ENCODE results near the gene SLC6A16.
"Not testable (repeated sequence)": the region's sequence is repeated elsewhere in the genome, so short reads cannot be mapped to it uniquely, and the experiment has no call there.

SLC6A16 gene

DNA sequence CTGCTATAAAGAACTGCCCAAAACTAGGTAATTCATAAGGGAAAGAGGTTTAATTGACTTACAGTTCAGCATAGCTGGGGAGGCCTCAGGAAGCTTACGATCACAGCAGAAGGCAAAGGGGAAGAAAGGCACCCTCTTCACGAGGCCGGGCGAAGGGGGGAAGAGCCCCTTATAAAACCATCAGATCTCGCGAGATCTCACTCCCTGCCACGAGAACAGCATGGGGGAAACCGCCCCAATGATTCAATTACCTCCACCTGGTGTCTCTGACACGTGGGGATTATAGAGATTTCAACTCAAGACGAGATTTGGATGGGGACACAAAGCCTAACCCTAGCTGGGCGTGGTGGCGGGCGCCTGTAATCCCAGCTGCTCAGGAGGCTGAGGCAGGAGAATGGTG is 42.8 kb downstream of the SLC6A16 start:
- Histone ChIP-seq H3K9me3 (ENCODE audit: control insufficient read depth, low read length) (no peaks in the 10 kb centered on the region), H3K4me3 (ENCODE audit: low read length) (no peak overlapping the region), H3K9ac (ENCODE audit: low read length) (no peak overlapping the region), H3K4me1 (ENCODE audit: control insufficient read depth, insufficient read depth, low read length) (no peaks in the 10 kb centered on the region), H3K36me3 (ENCODE audit: control insufficient read depth, insufficient read depth, low read length) (no peaks in the 10 kb centered on the region), H3K27me3 (ENCODE audit: control insufficient read depth, insufficient read depth, low read length) (peaks cover 4% of the 10 kb centered on the region)

DNA sequence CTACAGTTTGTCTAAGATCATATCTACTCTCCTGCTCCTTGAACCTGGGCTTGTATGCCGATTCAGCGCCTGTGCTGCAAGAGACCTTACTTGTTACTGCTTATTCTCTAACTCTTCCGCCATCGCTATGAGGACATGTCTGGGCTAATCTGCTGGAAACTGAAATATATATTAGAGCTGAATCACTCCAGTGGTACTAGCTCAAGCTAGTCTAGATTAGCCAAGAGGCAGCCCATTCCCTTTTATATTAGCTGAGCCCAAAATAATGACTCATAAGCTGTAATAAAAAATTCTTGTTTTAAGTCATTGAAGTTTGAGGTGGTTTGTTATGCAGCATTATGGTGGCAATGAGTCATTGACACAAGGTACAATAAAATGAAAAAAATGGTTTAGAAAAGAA is 52.8 kb downstream of the SLC6A16 start:
- H3K9ac ChIP-seq (ENCODE audit: low read length) = no peak overlapping the region
- no peaks in the 10 kb centered on the region for H3K4me1 ChIP-seq (ENCODE audit: control insufficient read depth, insufficient read depth, low read length)
- no peaks in the 10 kb centered on the region for H3K9me3 ChIP-seq (ENCODE audit: control insufficient read depth, low read length)
- H3K36me3 ChIP-seq (ENCODE audit: control insufficient read depth, insufficient read depth, low read length) = no peaks in the 10 kb centered on the region
- H3K4me3 ChIP-seq (ENCODE audit: low read length) = no peak overlapping the region
- H3K27me3 ChIP-seq (ENCODE audit: control insufficient read depth, insufficient read depth, low read length) = no peaks in the 10 kb centered on the region

DNA sequence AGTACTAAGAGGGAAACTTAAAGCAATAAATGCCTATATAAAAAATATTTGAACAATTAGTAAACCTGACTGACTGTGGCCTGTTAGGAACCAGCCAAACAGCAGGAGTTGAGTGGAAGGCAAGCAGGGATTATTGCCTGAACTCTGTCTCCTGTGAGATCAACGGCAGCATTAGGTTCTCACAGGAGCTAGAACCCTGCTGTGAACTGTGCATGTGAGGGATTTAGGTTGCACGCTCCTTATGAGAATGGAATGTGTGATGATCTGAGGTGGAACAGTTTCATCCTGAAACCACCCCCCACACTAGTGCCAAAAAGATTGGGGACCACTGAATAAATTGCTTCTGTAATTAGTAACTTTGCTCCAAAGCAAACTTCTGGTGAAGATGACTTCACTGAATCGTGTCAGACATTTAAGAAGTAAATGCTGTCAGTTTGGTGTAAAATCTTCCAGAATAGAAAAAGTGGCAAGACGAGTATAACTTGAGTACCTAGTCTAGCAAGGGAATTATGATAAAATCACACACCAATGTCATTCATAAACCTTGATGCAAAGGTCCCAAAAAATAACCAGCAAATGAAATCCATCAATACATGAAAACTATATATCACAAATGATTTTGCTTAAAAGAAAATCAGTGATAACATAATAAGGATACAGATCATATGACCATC is 53.8 kb downstream of the SLC6A16 start:
- no peak overlapping the region for H3K9ac ChIP-seq (ENCODE audit: low read length)
- no peaks in the 10 kb centered on the region for H3K27me3 ChIP-seq (ENCODE audit: control insufficient read depth, insufficient read depth, low read length)
- H3K9me3 ChIP-seq (ENCODE audit: control insufficient read depth, low read length) = no peaks in the 10 kb centered on the region
- no peaks in the 10 kb centered on the region for H3K36me3 ChIP-seq (ENCODE audit: control insufficient read depth, insufficient read depth, low read length)
- H3K4me1 ChIP-seq (ENCODE audit: control insufficient read depth, insufficient read depth, low read length) = no peaks in the 10 kb centered on the region
- H3K4me3 ChIP-seq (ENCODE audit: low read length) = no peak overlapping the region

DNA sequence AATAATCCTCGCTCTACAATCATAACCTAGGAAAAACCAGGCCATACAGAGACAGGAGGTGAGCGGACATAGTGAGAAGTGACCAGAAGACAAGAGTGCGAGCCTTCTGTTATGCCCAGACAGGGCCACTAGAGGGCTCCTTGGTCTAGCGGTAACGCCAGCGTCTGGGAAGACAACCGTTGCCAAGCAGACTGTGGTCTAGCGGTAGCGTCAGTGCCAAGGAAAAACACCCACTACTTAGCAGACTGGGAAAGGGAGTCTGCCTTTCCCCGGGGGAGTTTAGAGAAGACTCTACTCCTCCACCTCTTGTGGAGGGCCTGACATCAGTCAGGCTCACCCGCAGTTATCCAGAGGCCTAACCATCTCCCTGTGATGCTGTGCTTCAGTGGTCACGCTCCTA is 58.6 kb downstream of the SLC6A16 start:
- H3K9me3 ChIP-seq (ENCODE audit: control insufficient read depth, low read length); H3K4me3 ChIP-seq (ENCODE audit: low read length); H3K27me3 ChIP-seq (ENCODE audit: control insufficient read depth, insufficient read depth, low read length); H3K4me1 ChIP-seq (ENCODE audit: control insufficient read depth, insufficient read depth, low read length); H3K36me3 ChIP-seq (ENCODE audit: control insufficient read depth, insufficient read depth, low read length); H3K9ac ChIP-seq (ENCODE audit: low read length): not testable (repeated sequence)

DNA sequence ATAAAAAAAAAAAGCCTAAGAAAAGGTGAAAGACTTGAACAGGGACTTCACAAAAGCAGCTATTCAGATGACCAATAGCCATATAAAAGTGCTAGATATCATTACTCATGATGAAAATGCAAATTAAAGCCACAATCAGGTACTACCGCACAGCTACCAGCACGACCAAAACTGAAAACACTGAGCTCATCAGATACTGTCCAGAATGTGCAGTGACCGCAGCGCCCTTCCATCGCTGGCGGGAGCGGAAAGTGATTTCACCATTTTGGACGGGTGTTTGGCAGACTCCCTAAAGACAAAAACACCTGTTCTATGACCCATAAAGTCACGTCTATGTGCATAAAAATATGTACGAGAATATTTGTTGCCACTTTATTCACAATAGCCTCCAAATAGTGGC is 60.7 kb downstream of the SLC6A16 start:
- Histone ChIP-seq H3K4me1 (ENCODE audit: control insufficient read depth, insufficient read depth, low read length) (no peaks in the 10 kb centered on the region), H3K36me3 (ENCODE audit: control insufficient read depth, insufficient read depth, low read length) (no peaks in the 10 kb centered on the region), H3K9ac (ENCODE audit: low read length) (no peak overlapping the region), H3K4me3 (ENCODE audit: low read length) (no peak overlapping the region), H3K9me3 (ENCODE audit: control insufficient read depth, low read length) (no peaks in the 10 kb centered on the region), H3K27me3 (ENCODE audit: control insufficient read depth, insufficient read depth, low read length) (no peaks in the 10 kb centered on the region)

DNA sequence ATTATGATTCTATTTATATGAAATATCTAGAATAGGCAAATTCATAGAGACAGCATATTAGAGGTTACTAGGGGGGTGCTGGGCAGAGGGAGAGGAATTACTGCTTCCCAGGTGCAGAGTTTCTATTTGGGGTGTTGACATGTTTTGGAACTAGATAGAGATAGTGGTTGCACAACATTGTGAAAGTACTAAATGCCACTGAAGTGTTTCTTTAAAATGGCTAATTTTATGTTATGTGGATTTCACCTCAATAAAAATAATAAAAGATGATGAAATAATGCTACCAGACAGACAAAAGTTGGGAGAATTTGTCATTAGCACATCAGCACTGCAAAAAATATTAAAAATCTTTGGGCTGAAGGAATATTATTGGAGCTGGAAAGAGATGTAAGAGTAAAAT is 63.4 kb downstream of the SLC6A16 start:
- Histone ChIP-seq H3K4me1 (ENCODE audit: control insufficient read depth, insufficient read depth, low read length) (no peaks in the 10 kb centered on the region), H3K9me3 (ENCODE audit: control insufficient read depth, low read length) (peaks cover 7% of the 10 kb centered on the region), H3K4me3 (ENCODE audit: low read length) (no peak overlapping the region), H3K9ac (ENCODE audit: low read length) (no peak overlapping the region), H3K27me3 (ENCODE audit: control insufficient read depth, insufficient read depth, low read length) (no peaks in the 10 kb centered on the region), H3K36me3 (ENCODE audit: control insufficient read depth, insufficient read depth, low read length) (no peaks in the 10 kb centered on the region)

DNA sequence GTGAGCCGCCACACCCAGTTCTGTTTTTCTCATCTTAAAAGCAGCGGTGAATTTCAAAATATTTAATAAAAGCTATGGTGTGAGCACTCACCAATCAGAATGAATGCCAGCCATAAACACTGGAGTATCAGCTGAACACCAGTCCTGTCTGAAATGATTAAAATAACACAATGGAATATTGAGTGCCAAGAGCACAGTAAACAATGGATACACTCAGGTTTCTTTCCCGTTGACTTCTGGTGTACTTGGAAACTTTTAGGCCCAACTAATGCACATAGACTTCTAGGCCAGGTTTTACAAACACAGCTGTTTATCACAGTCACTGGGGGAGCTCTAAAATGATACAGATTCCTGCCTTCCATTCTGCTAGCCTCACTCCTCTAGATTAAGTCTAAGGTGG is 68.3 kb downstream of the SLC6A16 start:
- Histone ChIP-seq H3K9me3 (ENCODE audit: control insufficient read depth, low read length) (peaks cover 7% of the 10 kb centered on the region), H3K27me3 (ENCODE audit: control insufficient read depth, insufficient read depth, low read length) (no peaks in the 10 kb centered on the region), H3K4me3 (ENCODE audit: low read length) (no peak overlapping the region), H3K9ac (ENCODE audit: low read length) (no peak overlapping the region), H3K36me3 (ENCODE audit: control insufficient read depth, insufficient read depth, low read length) (no peaks in the 10 kb centered on the region), H3K4me1 (ENCODE audit: control insufficient read depth, insufficient read depth, low read length) (no peaks in the 10 kb centered on the region)

DNA sequence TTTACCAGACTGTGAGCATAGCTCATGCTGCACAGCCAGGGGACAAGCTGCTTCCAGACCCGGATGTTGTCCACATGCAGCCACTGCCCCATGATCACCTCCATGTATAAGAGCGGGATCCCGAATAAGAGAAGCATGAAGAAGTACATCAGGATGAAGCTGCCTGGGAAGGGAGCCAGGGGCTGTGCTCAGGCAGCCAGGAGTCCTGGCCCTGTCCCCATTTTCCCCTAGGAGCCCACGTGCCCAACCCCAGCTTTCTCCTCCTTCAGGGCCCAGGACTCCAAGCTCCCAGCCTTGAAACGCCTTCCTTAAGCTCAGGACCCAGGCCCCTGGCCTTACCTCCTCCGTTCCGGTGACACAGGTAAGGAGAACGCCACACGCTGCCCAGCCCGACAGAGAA is 69.3 kb downstream of the SLC6A16 start:
- Histone ChIP-seq H3K9ac (ENCODE audit: low read length) (no peak overlapping the region), H3K9me3 (ENCODE audit: control insufficient read depth, low read length) (peaks cover 7% of the 10 kb centered on the region), H3K4me1 (ENCODE audit: control insufficient read depth, insufficient read depth, low read length) (no peaks in the 10 kb centered on the region), H3K36me3 (ENCODE audit: control insufficient read depth, insufficient read depth, low read length) (no peaks in the 10 kb centered on the region), H3K27me3 (ENCODE audit: control insufficient read depth, insufficient read depth, low read length) (no peaks in the 10 kb centered on the region), H3K4me3 (ENCODE audit: low read length) (no peak overlapping the region)

DNA sequence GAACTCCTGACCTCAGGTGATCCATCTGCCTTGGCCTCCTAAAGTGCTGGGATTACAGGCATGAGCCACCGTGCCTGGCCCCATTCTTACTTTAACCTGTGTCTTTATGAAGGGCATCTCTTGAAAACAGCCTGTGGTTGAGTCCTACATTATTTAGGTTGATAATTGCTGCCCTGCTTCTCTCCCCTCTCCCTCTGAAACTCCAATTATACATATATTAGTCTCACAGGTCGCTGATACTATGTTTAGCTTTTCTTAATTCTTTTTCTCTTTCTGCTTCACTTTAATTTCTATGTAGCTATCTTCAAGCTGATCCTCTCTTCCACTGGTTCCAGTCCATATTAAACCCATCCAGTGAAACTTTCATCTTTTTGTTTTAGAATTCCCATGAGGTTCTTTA is 75.1 kb downstream of the SLC6A16 start:
- Histone ChIP-seq H3K4me3 (ENCODE audit: low read length) (no peak overlapping the region), H3K9me3 (ENCODE audit: control insufficient read depth, low read length) (no peaks in the 10 kb centered on the region), H3K36me3 (ENCODE audit: control insufficient read depth, insufficient read depth, low read length) (no peaks in the 10 kb centered on the region), H3K4me1 (ENCODE audit: control insufficient read depth, insufficient read depth, low read length) (no peaks in the 10 kb centered on the region), H3K27me3 (ENCODE audit: control insufficient read depth, insufficient read depth, low read length) (no peaks in the 10 kb centered on the region), H3K9ac (ENCODE audit: low read length) (no peak overlapping the region)

DNA sequence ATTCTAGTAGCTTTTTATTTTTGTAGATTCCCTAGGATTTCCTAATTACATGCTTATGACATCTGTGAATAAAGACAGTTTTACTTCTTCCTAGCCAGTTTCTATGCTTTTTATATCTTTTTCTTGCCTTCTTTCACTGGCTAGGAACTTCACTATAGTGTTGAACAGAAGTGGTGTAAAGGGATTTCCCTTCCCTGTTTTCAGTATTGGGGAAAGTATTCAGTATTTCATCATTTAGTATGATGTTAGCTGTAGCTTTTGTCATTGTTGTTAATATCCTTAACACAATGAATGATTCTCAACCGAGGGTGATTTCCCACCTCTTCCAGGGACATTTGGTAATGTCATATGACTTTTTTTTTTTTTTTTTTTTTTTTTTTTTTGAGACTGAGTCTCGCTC is 77.3 kb downstream of the SLC6A16 start:
- no peaks in the 10 kb centered on the region for H3K4me1 ChIP-seq (ENCODE audit: control insufficient read depth, insufficient read depth, low read length)
- no peaks in the 10 kb centered on the region for H3K9me3 ChIP-seq (ENCODE audit: control insufficient read depth, low read length)
- no peak overlapping the region for H3K4me3 ChIP-seq (ENCODE audit: low read length)
- no peaks in the 10 kb centered on the region for H3K36me3 ChIP-seq (ENCODE audit: control insufficient read depth, insufficient read depth, low read length)
- no peaks in the 10 kb centered on the region for H3K27me3 ChIP-seq (ENCODE audit: control insufficient read depth, insufficient read depth, low read length)
- H3K9ac ChIP-seq (ENCODE audit: low read length) = no peak overlapping the region

DNA sequence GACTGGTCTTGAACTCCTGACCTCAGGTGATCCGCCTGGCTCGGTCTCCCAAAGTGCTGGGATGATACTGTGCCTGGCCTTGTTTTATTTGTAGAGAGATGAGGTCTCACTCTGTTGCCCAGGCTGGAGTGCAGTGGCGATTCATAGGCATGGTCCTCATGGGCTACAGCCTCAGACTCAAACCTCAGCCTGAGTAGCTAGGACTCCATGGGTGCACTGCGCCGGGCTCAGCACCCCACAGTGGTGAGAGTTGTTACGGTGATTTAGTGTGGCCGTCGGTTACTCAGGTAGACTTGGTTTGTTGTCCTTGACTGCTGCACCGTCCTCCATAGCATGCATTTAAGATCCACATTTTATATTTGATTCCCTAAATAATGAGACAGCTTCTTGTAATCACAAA is 80.7 kb downstream of the SLC6A16 start:
- no peaks in the 10 kb centered on the region for H3K27me3 ChIP-seq (ENCODE audit: control insufficient read depth, insufficient read depth, low read length)
- no peaks in the 10 kb centered on the region for H3K4me1 ChIP-seq (ENCODE audit: control insufficient read depth, insufficient read depth, low read length)
- H3K36me3 ChIP-seq (ENCODE audit: control insufficient read depth, insufficient read depth, low read length) = no peaks in the 10 kb centered on the region
- H3K9ac ChIP-seq (ENCODE audit: low read length) = no peak overlapping the region
- no peaks in the 10 kb centered on the region for H3K9me3 ChIP-seq (ENCODE audit: control insufficient read depth, low read length)
- H3K4me3 ChIP-seq (ENCODE audit: low read length) = no peak overlapping the region

DNA sequence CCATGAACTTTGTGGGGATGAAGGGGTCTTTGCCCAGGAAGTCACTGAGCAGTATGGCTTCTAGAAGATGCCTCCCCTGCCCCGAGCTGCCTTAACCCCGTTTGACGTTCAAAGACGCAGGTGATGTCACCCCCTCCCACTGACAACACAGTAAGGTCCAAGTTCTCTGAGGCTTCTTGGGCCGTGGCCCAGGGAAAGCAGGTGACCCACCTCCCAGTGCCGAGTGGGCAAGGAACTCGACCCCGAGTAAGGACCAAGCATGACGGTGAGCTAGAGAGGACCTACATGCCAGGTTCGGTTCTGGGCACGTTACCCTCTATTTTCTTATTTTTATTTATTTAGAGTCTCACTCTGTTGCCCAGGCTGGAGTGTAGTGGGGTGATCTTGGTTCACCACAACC is 81.3 kb downstream of the SLC6A16 start:
- Histone ChIP-seq H3K4me3 (ENCODE audit: low read length) (no peak overlapping the region), H3K36me3 (ENCODE audit: control insufficient read depth, insufficient read depth, low read length) (no peaks in the 10 kb centered on the region), H3K9ac (ENCODE audit: low read length) (no peak overlapping the region), H3K27me3 (ENCODE audit: control insufficient read depth, insufficient read depth, low read length) (no peaks in the 10 kb centered on the region), H3K9me3 (ENCODE audit: control insufficient read depth, low read length) (no peaks in the 10 kb centered on the region), H3K4me1 (ENCODE audit: control insufficient read depth, insufficient read depth, low read length) (no peaks in the 10 kb centered on the region)

DNA sequence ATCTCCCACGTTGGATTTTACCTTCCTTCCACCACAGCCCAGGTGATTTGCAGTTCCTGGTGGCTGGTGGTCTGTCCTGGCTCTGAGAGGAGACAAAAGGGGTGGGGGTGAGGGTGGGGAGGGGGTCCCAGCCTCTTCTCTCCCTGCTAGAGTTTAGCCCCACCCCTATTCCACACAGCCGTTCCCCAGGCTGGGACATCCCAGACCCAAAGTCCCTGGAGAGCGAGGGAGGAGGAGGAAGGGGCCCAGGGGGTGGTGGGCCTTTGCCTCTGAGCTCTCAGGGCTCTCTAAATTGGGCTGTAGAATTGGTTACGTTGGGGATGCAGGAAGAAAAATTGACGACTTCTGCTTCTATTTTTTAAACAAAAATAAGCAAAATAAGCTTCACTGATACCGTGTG is 81.9 kb downstream of the SLC6A16 start:
- Histone ChIP-seq H3K9me3 (ENCODE audit: control insufficient read depth, low read length) (no peaks in the 10 kb centered on the region), H3K27me3 (ENCODE audit: control insufficient read depth, insufficient read depth, low read length) (no peaks in the 10 kb centered on the region), H3K4me3 (ENCODE audit: low read length) (no peak overlapping the region), H3K9ac (ENCODE audit: low read length) (no peak overlapping the region), H3K36me3 (ENCODE audit: control insufficient read depth, insufficient read depth, low read length) (no peaks in the 10 kb centered on the region), H3K4me1 (ENCODE audit: control insufficient read depth, insufficient read depth, low read length) (no peaks in the 10 kb centered on the region)

Data from mucosa of stomach (tissue), 1 donor.